ENCODE data around the gene EBP.

GRCh38 chrX:48511560-48511959, 10.0 kb upstream of the EBP start:
- no peak for TF ChIP-seq POLR2A (IDR thresholded peaks at IDR 0.05; ENCODE audit: control extremely low read depth in 1 of 2, low read depth in 2 of 2, low read length in 2 of 2)
- TF ChIP-seq CHD1 (IDR thresholded peaks at IDR 0.05; ENCODE audit: low read depth, low read length): no peak
- no peak for TF ChIP-seq ATF3 (IDR thresholded peaks at IDR 0.05; ENCODE audit: insufficient read depth, low read depth, low read length)
- no peak for TF ChIP-seq CHD2 (IDR thresholded peaks at IDR 0.05; ENCODE audit: low read length)
- peak; percentile 35 to 48 for TF ChIP-seq RAD21 (IDR thresholded peaks at IDR 0.05 in 1 of 2, conservative IDR thresholded peaks at IDR 0.05 in 1 of 2; ENCODE audit: low read depth in 2 of 2, low read length in 2 of 2)
- no peak for TF ChIP-seq SP1 (IDR thresholded peaks at IDR 0.05; ENCODE audit: low read depth, low read length)
- no peak for TF ChIP-seq KDM1A (IDR thresholded peaks at IDR 0.05; ENCODE audit: borderline replicate concordance, low read length)
- no peak for TF ChIP-seq SIRT6 (IDR thresholded peaks at IDR 0.05; ENCODE audit: low read length)
- TF ChIP-seq, protein P1, sequence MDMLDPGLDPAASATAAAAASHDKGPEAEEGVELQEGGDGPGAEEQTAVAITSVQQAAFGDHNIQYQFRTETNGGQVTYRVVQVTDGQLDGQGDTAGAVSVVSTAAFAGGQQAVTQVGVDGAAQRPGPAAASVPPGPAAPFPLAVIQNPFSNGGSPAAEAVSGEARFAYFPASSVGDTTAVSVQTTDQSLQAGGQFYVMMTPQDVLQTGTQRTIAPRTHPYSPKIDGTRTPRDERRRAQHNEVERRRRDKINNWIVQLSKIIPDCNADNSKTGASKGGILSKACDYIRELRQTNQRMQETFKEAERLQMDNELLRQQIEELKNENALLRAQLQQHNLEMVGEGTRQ (IDR thresholded peaks at IDR 0.05; ENCODE audit: low read length): no peak
- TF ChIP-seq, protein P2, sequence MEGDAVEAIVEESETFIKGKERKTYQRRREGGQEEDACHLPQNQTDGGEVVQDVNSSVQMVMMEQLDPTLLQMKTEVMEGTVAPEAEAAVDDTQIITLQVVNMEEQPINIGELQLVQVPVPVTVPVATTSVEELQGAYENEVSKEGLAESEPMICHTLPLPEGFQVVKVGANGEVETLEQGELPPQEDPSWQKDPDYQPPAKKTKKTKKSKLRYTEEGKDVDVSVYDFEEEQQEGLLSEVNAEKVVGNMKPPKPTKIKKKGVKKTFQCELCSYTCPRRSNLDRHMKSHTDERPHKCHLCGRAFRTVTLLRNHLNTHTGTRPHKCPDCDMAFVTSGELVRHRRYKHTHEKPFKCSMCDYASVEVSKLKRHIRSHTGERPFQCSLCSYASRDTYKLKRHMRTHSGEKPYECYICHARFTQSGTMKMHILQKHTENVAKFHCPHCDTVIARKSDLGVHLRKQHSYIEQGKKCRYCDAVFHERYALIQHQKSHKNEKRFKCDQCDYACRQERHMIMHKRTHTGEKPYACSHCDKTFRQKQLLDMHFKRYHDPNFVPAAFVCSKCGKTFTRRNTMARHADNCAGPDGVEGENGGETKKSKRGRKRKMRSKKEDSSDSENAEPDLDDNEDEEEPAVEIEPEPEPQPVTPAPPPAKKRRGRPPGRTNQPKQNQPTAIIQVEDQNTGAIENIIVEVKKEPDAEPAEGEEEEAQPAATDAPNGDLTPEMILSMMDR (IDR thresholded peaks at IDR 0.05; ENCODE audit: control extremely low read depth in 1 of 3, insufficient read depth in 1 of 3, low read depth in 1 of 3, low read length in 3 of 3): peak; percentile 20 to 23 (median 23); a peak in 3 of 4 replicates
- TF ChIP-seq HDAC2 (IDR thresholded peaks at IDR 0.05; ENCODE audit: borderline replicate concordance in 1 of 2, low read depth in 2 of 2, low read length in 2 of 2): no peak
